ENCODE data around the gene DGAT2. TPM values are rescaled to one million over a fixed set of nuclear protein-coding genes. Genes with fewer than 3 reads are reported as not detected.
"Not testable (repeated sequence)": the region's sequence is repeated elsewhere in the genome, so short reads cannot be mapped to it uniquely, and the experiment has no call there.

Gene DGAT2
- total RNA-seq, 1 experiment from 2014 or later: 2.8 TPM

GRCh38 chr11:75754933-75755332 lies 13.6 kb upstream of the DGAT2 start:
- not testable (repeated sequence) for H2BK12ac ChIP-seq (ENCODE audit: insufficient read length, low read depth, low read length); H2BK15ac ChIP-seq (ENCODE audit: low read depth, low read length); H3K14ac ChIP-seq (ENCODE audit: insufficient read depth, low read length); H3K18ac ChIP-seq (ENCODE audit: insufficient read length, low read depth, low read length); H3K9me3 Mint-ChIP-seq; DNase-seq; H3K9me3 ChIP-seq (ENCODE audit: control insufficient read depth, low read depth, low read length); H3K56ac ChIP-seq (ENCODE audit: insufficient read length, low read depth, low read length); H4K8ac ChIP-seq (replicated peaks; ENCODE audit: insufficient read length, low read depth, low read length); H3K79me2 ChIP-seq (ENCODE audit: insufficient read depth, low read length); H2BK120ac ChIP-seq (ENCODE audit: low read depth, low read length, poor library complexity, severe bottlenecking); H2AK5ac ChIP-seq (ENCODE audit: insufficient read length, low read length); H3K27ac ChIP-seq (ENCODE audit: insufficient read length, low read depth, low read length); H3K27me3 ChIP-seq (ENCODE audit: insufficient read depth, low read length); H3K27ac Mint-ChIP-seq; H3K23me2 ChIP-seq (ENCODE audit: insufficient read length, low read depth, low read length, poor library complexity, severe bottlenecking); H4K20me1 ChIP-seq (ENCODE audit: control insufficient read depth, insufficient read depth, insufficient read length); H3K9ac ChIP-seq (ENCODE audit: extremely low read depth, insufficient read length, low read length); H2BK20ac ChIP-seq (ENCODE audit: low read depth, low read length, poor library complexity, severe bottlenecking); H2BK5ac ChIP-seq (ENCODE audit: insufficient read length, low read length); H3K4me3 Mint-ChIP-seq; H2AFZ ChIP-seq (ENCODE audit: low read length); H4K5ac ChIP-seq (ENCODE audit: insufficient read length, low read depth, low read length); H3K23ac ChIP-seq (ENCODE audit: insufficient read length, low read depth, low read length); H3K4me2 ChIP-seq (ENCODE audit: insufficient read depth, insufficient read length, low read length); H3T11ph ChIP-seq (ENCODE audit: low read length); H4K91ac ChIP-seq (ENCODE audit: insufficient read length, low read depth, low read length); H3K4me1 ChIP-seq (ENCODE audit: insufficient read depth, low read length); H3K79me1 ChIP-seq (ENCODE audit: insufficient read depth, low read depth, low read length, poor library complexity, severe bottlenecking); H3K4ac ChIP-seq (ENCODE audit: low read depth, low read length); H3K4me1 Mint-ChIP-seq; H3K36me3 Mint-ChIP-seq (ENCODE audit: insufficient read depth in 1 of 3, low read depth in 3 of 3)
- H3K27me3 Mint-ChIP-seq (ENCODE audit: low read depth): peaks cover 22% of the 10 kb centered on the region
